Ovary (tissue), 9 donors: Measurements from ENCODE around the gene SEBOX. TPM values are rescaled to one million over a fixed set of nuclear protein-coding genes. Genes with fewer than 3 reads are reported as not detected.

ENCODE experiments used
- DNase-seq, 5 donors: peaks; one replicate each; pipeline ENCODE4 v3.0.0-alpha.2; 2019 to 2020
- H3K27ac ChIP-seq, 2 donors: fragments of 200-600 bp; one replicate each; pipeline versions ENCODE4 v1.5.1 to v1.8.0; 2019 to 2022
- H3K27me3 ChIP-seq: fragments of 200-600 bp; one replicate; pipeline ENCODE4 v1.8.0; 2022
- H3K36me3 ChIP-seq: fragments of 200-600 bp; sonication (generic); one replicate; pipeline ENCODE4 v1.5.1; 2019
- H3K4me1 ChIP-seq: one replicate; pipeline ENCODE4 v1.8.1; 2013; ENCODE audit warnings: mild to moderate bottlenecking, moderate library complexity; ENCODE audit not compliant: insufficient read depth
- H3K4me3 ChIP-seq: fragments of 200-600 bp; sonication (generic); one replicate; pipeline ENCODE4 v1.5.1; 2017
- H3K9me3 ChIP-seq, 2 donors: fragments of 200-600 bp in 1 of 2; sonication (generic) in 1 of 2; one replicate each; pipeline versions ENCODE4 v1.5.1 to v1.8.1; 2013 to 2019; ENCODE audit warnings: mild to moderate bottlenecking in 1 of 2, moderate library complexity in 1 of 2
- CTCF ChIP-seq, 3 donors: fragments of 450-650 bp in 2 of 3; fragments of 200-600 bp in 1 of 3; IDR thresholded peaks; one replicate each; pipeline versions ENCODE4 v1.5.1 to v1.8.0; 2016 to 2022; ENCODE audit warnings: antibody characterized with exemption in 3 of 3, mild to moderate bottlenecking in 1 of 3
- EP300 ChIP-seq: sonication (generic); formaldehyde crosslinking; IDR thresholded peaks from one replicate; pipeline ENCODE4 v1.6.1; 2017; ENCODE audit warnings: antibody characterized with exemption
- POLR2A ChIP-seq: fragments of 450-650 bp; IDR thresholded peaks from one replicate; pipeline ENCODE4 v1.6.1; 2017; ENCODE audit warnings: antibody characterized with exemption, mild to moderate bottlenecking, moderate library complexity
- WGBS, 3 donors: extraction: QIAGEN DNeasy Blood & Tissue Kit in 1 of 3; methylation state at CpG; one replicate each; pipeline versions ENCODE4 v1.1.5 to v1.1.7; 2013 to 2017; 5-methylcytosine and 5-hydroxymethylcytosine counted together
- intact Hi-C, 4 donors: fragments of 100-400 bp; cut with DNase I; formaldehyde crosslinking; loops; one replicate each; pipeline versions ENCODE4 v1.11.0 to v1.15.1; 2022 to 2023
- polyA plus RNA-seq, 2 donors: library from polyadenylated mRNA; stranded (reverse); fragments of 200-250 nt in 1 of 2; fragments of 350-450 nt in 1 of 2; fragmentation: Illumina TruSeq in 1 of 2; extraction: RNeasy Lipid Tissue Mini Kit (QIAGEN cat#74804) in 1 of 2; gene quantifications; one replicate each; pipeline ENCODE4 v1.2.3, GENCODE V29; 2013 to 2014
- total RNA-seq, 7 donors: library from RNA; depleted of rRNA in 2 of 7; stranded (reverse); fragments of >200 nt in 2 of 7; fragmentation: NEBNext Ultra II Directional in 3 of 7; extraction: Animal tissue kit (Norgen Biotek cat#: 25700) in 3 of 7; gene quantifications; one replicate each; pipeline versions ENCODE4 v1.1.0 to v1.2.4, GENCODE V29; 2016 to 2023
- donor health status: DM: no; HTN: no; CAD: no; lungs with moderate emphysema.
- donor health status: DM: no; HTN: no; CAD: no.
- donor health status: Bipolar disorder and iron deficiency.
- donor health status: DM: yes; HTN: yes; CAD: no.
- donor health status: DM: no; HTN: no; CAD: no.
- donor health status: DM: yes; HTN: yes; CAD: no.

SEBOX gene
- total and polyA plus RNA-seq, 9 donors, result not detected

GRCh38 chr17:28398280-28398981, 33.4 kb upstream of the SEBOX start:
- peak in 1 of 5 donors; percentile 27 for DNase-seq
- Histone ChIP-seq H3K27me3 (no peaks in the 10 kb centered on the region), H3K36me3 (no peaks in the 10 kb centered on the region), H3K4me1 (no peaks in the 10 kb centered on the region), H3K9me3 (no peaks in the 10 kb centered on the region), H3K4me3 (no peak overlapping the region), H3K27ac (no peak overlapping the region)
- 44 to 45% (median 44%) methylated on average over 6 of the region's 6 CpGs for WGBS, 3 donors
- intact Hi-C loops, result no loop called here
- TF ChIP-seq POLR2A (no peak), EP300 (no peak), CTCF (IDR thresholded peaks at IDR 0.05) (no peak)

GRCh38 chr17:28397687-28398279, 32.8 kb upstream of the SEBOX start:
- Histone ChIP-seq H3K4me3 (no peak overlapping the region), H3K9me3 (no peaks in the 10 kb centered on the region), H3K4me1 (no peaks in the 10 kb centered on the region), H3K27ac (no peak overlapping the region), H3K36me3 (no peaks in the 10 kb centered on the region), H3K27me3 (no peaks in the 10 kb centered on the region)
- intact Hi-C loops, result no loop called here
- 62 to 79% (median 72%) methylated on average over 7 of the region's 7 CpGs for WGBS, 3 donors
- TF ChIP-seq EP300 (no peak), CTCF (IDR thresholded peaks at IDR 0.05) (no peak), POLR2A (no peak)
- DNase-seq, result peak in 1 of 5 donors; percentile 23

GRCh38 chr17:28397275-28397674, 32.3 kb upstream of the SEBOX start:
- no peak for TF ChIP-seq POLR2A
- no peak for TF ChIP-seq CTCF (IDR thresholded peaks at IDR 0.05)
- H3K27ac ChIP-seq, result no peak overlapping the region
- no peaks in the 10 kb centered on the region for H3K36me3 ChIP-seq
- H3K9me3 ChIP-seq, result no peaks in the 10 kb centered on the region
- no peaks in the 10 kb centered on the region for H3K4me1 ChIP-seq
- no peak for DNase-seq
- intact Hi-C loops, result no loop called here
- H3K27me3 ChIP-seq, result no peaks in the 10 kb centered on the region
- H3K4me3 ChIP-seq, result no peak overlapping the region
- 93 to 94% (median 93%) methylated on average over 3 of the region's 3 CpGs for WGBS, 3 donors

GRCh38 chr17:28396635-28397239, 31.7 kb upstream of the SEBOX start:
- 59 to 87% (median 81%) methylated on average over 6 of the region's 6 CpGs for WGBS, 3 donors
- TF ChIP-seq POLR2A, result no peak
- TF ChIP-seq EP300, result no peak
- TF ChIP-seq CTCF (IDR thresholded peaks at IDR 0.05), result no peak
- no peaks in the 10 kb centered on the region for H3K27me3 ChIP-seq
- DNase-seq, result peak in 1 of 5 donors; percentile 17
- no peaks in the 10 kb centered on the region for H3K9me3 ChIP-seq
- H3K27ac ChIP-seq, result no peak overlapping the region
- H3K4me3 ChIP-seq, result no peak overlapping the region
- H3K36me3 ChIP-seq, result no peaks in the 10 kb centered on the region
- intact Hi-C loops, result no loop called here
- no peaks in the 10 kb centered on the region for H3K4me1 ChIP-seq
